Activated CD4-positive, alpha-beta T cell treated with anti-CD3 and anti-CD28 coated beads, Interleukin-2, Interleukin-6, amounts not matched to agents 100 ng/mL and 50 ng/mL, durations not matched to agents 16 hours and 8 hours (primary cell): ENCODE data around the gene CCR3.

Experiments used
- DNase-seq: peaks from one replicate; pipeline ENCODE4 v3.0.0-alpha.2; 2020

Gene CCR3

GRCh38 chr3:46277476-46277875 lies 35.2 kb downstream of the CCR3 start:
- DNase-seq: no peak

- DNase-seq: no peak
Measured at GRCh38 chr3:46278816-46279672, 36.8 kb downstream of the CCR3 start.

DNA sequence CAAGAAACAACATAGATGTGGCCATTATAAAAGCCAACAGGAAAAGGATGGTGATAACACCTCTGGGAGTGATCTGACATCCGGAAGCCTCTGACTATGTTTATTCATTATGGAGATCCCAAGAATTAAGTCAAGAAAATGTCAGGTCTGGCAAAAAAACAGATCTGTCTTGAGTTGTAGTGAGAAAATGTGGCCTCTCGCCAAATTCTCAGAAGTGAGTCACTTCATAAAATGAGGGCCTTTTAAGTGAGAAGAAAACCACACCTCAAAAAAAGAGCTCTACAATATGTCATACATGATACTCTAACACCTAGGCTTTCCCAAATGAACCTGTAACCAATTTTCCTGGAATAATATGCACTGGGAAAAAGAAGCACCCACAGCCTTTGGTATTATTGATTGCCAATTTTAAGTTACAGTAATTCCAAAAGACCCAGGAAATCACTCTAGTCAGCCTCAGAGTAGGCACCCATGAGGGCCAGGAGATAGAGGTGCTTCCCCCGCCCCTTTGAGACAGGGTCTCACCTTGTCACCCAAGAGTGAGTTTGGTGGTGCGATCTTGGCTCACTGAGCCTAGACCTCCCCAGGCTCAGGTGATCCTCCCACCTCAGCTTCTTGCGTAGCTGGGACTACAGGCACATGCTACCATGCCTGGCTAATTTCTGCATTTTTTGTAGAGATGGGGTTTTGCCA lies 38.0 kb downstream of the CCR3 start:
- DNase-seq: peak; percentile 86

DNA sequence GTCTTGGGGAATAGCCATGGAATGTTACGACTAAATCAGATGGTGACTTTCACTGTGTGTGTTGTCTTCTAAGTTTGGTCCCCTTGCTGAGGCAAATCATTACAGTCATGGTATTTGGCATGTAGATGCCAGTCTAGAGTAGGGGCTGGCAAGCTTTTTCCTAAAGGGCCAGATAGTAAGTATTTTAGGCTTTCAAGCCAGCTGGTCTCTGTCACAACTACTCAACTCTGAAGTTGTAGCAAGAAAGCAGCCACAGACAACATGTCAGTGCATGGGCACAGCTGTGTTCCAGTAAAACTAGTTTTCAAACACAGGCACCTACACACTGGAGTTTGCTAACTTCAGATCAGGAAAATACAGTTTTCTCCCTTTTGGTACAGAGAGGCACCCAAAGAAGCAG lies 39.3 kb downstream of the CCR3 start:
- no peak for DNase-seq

DNA sequence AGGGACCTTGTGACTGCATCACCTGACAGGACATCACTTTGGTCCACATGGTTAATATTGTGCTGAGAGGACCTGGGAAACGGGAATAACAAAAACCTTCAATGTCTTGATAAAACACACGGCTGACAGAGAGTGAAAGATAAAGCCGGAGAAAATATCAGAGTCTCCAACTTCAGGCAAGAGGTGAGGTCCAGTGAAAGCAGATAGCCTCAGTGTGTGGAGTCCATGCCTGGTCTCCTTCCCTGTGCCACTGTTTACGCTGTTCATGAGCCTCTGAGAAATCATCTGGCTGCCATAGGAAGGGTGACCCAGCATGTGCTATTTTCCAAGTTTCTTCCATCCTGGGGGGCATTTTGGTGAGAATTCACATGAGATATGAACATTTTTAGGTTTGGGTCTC lies 39.8 kb downstream of the CCR3 start:
- no peak for DNase-seq

DNA sequence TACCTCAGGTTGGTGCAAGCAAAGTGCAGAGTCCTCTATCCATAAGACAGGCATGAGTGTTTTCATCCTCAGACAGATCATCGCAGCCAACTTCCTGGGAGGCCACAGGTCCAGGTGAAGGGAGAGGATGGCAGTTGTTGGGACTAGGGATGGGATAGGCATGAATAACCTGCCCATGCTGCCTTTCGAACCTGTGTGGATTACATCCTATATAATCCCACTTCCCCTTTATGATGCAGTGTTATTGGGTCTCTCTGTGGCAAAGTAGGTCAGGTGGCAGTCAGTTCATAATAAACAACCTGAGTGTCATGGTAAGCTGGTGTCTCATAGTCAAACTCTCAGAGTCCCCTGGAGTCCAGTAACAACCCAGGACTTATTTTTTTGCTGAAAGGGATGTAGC lies 40.4 kb downstream of the CCR3 start:
- DNase-seq: no peak

- peak; percentile 64 for DNase-seq
Measured at GRCh38 chr3:46283881-46284450, 41.7 kb downstream of the CCR3 start.

GRCh38 chr3:46284981-46285683 lies 42.9 kb downstream of the CCR3 start:
- peak; percentile 85 for DNase-seq

GRCh38 chr3:46285931-46286619 lies 43.8 kb downstream of the CCR3 start:
- peak; percentile 60 for DNase-seq

DNA sequence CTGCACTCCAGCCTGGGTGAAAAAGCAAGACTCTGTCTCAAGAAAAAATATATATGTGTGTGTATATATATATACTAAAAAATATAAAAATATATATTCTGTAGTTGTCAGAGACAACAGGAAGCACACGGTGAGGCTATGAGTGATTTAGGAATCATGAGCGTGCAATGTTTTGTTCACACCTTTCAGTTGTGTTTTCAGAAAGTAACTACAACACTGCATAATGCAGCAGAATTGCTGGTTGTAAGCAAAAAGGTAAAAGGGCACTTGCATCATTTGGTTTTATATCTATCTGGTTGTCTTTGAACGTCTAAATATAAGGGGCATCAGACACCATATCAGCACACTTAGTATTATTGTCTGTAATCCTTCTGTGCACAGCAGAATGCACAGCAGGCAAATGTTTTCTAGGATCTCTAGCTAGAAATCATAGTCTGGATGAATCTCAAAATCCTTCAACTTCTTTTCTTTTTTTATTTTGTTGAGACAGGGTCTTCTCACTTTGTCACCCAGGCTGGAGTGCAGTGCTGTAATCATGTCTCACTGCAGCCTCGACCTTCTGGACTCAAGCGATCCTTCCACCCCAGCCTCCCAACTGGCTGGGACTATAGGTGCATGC lies 44.8 kb downstream of the CCR3 start:
- DNase-seq: peak; percentile 62

- no peak for DNase-seq
Measured at GRCh38 chr3:46289551-46289950, 47.3 kb downstream of the CCR3 start.

DNA sequence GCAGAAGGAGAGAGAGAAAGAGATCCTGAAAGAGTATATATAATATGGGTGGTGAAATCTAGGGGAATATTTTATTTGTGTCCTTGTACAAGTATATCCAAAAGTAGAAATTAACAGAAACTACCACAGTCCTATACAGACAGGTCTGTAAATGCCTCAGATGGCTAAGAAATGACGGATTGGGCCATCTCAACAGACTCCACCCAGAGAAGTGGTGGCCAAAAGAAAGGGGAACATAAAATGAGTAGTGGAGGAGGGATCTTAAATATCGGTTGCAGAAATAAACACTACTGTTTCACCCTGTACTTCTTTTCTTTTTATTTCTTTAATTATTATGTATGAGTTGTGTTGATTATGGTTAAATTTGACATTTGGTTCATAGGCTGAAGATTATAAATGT lies 47.7 kb downstream of the CCR3 start:
- DNase-seq: no peak

DNA sequence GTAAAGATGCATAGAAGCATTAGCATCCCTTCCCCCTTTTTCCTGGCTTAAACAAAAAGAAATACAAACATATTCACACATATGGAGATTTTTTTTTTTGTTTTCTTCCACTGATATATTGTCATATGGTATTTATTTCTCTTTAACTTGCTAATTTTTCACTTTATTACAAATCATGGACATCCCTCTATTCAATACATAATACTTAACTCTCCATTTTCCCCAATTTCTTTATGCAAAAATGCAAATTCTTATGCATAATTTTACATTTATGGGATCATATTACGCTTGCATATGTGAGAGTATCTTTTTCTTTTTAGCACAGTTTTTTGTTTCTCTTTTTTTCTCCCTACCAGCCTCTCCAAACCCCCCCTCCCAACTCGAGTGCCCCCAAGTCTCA lies 48.8 kb downstream of the CCR3 start:
- DNase-seq: no peak

GRCh38 chr3:46293035-46293724 lies 50.9 kb downstream of the CCR3 start:
- no peak for DNase-seq

DNA sequence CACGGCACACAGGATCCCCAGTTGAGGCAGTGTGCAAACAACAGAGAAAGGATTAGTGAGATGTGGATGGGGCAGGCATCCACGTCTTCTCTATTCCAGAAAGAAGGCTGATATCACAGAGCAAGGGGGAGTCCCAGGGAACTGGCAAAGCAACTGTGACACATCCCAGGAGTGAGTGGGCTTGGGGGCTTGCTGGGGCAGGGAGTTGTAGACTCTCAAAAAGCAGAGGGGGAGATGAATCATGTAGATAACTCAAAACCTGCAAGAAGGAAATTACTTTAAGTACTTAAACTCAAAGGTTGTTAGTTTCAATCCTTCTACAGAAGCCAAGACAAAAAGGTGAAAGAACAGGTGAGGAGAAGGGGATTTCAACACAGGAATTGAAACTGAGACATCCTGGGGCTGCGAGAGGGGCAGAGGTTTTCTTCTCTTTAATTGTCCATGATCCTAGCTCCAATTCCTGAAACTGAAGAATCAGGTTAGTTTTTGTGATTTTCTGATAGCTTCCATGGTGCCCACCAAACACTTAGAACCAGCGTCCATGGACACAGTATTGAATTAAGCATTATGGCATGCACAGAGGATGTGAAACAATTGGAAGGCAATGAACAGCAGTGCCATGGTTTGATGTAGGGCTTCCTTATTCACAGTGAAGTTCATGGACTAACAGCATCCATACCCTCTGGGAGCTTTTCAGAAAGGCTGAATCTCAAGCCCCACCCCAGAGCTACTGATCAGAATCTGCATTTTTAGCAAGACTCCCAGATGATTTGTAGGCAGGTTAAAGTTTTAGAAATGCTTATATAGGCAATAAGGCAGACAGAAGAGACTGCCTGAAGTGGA lies 52.0 kb downstream of the CCR3 start:
- DNase-seq: peak; percentile 81

DNA sequence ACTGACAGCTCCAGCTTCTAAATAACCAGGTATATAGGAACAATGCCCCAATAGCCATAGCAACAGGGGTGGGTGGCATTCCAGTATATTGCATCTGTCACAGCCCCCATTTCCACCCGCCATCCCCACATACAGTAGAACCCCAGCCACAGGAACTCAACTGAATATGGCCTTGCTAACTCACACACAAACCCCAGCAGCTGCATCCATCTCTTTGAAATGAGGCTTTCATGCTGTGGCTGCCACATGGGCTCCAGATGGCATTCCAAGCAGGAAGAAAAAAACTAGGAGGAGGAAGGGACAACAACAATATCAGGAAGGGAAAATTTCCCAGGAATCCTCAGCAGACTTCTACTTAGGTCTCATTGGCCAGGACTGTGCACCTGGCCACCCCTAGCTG lies 54.6 kb downstream of the CCR3 start:
- no peak for DNase-seq

- no peak for DNase-seq
Measured at GRCh38 chr3:46297658-46298423, 55.6 kb downstream of the CCR3 start.

DNA sequence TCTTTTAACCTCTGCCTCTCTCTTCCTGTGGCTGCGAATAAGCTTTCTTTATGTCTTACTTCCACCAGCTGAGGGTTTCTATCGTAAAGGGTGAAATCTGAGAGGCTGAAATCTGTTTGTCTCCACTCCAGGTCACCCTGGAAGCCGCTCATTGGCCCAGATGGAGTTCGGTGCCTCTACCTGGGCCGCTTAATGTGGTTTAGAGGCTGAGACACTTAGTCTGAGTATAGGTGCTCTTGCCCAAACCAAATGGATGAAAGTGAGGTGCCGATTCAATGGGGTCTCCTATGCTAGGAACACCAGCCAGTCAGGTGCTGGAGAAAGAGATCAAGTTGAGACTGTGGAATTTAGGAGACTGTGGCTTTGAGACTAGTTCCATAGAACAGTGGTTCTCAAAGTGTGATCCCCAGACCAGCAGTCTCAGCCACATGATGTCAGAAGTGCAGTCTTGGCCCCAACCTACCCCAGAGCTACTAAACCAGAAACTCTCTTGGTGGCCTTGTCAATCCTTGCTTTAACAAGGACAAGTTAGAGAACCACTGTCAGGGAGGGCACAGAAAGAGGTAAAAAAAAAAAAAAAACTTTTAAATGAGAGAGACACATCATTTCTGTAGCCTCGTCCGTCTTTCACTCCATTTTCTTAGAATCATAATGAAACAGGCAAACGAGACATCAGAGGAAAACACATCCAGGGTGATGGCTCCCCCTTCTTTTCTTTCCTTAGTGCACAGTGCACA lies 56.8 kb downstream of the CCR3 start:
- peak; percentile 91 for DNase-seq
